HepG2 (cell line): ENCODE data around the gene IQCN. TPM values are rescaled to one million over a fixed set of nuclear protein-coding genes. Genes with fewer than 3 reads are reported as not detected.

Experiments used
- CBX5 ChIP-seq: sonication (generic); formaldehyde crosslinking; IDR thresholded peaks from 2 replicates; pipeline ENCODE4 v1.4.0; 2020; ENCODE audit warnings: missing genetic modification reagents, borderline replicate concordance
- CREB1 ChIP-seq, 2 experiments: fragments of 450-650 bp in 1 of 2; IDR thresholded peaks; 2 replicates each; pipeline ENCODE4 v1.6.1; 2016 to 2017; ENCODE audit warnings: control low read depth in 1 of 2, mild to moderate bottlenecking in 1 of 2, missing compliant biosample characterization in 1 of 2, missing genetic modification characterization in 1 of 2
- DMAP1 ChIP-seq: IDR thresholded peaks from 2 replicates; pipeline ENCODE4 v1.6.1; 2016
- DNMT3B ChIP-seq: conservative IDR thresholded peaks from 2 replicates; pipeline ENCODE4 v1.6.1; 2016; ENCODE audit warnings: missing biosample characterization, control low read depth
- FLYWCH1 ChIP-seq: sonication (generic); formaldehyde crosslinking; IDR thresholded peaks from 2 replicates; pipeline ENCODE4 v1.8.1; 2023; ENCODE audit warnings: mild to moderate bottlenecking, missing genetic modification reagents
- HES4 ChIP-seq: sonication (generic); formaldehyde crosslinking; IDR thresholded peaks from 2 replicates; pipeline ENCODE4 v1.9.0; 2021; ENCODE audit warnings: mild to moderate bottlenecking, missing genetic modification reagents, borderline replicate concordance
- MAFF ChIP-seq: IDR thresholded peaks from 2 replicates; pipeline ENCODE4 v1.6.1; 2011; ENCODE audit warnings: low read depth, low read length, improper control_type of control experiment
- NONO ChIP-seq, 2 experiments: fragments of 450-650 bp in 1 of 2; sonication (generic) in 1 of 2; formaldehyde crosslinking in 1 of 2; IDR thresholded peaks in 1 of 2; conservative IDR thresholded peaks in 1 of 2; 2 replicates each; pipeline versions ENCODE4 v1.6.1 to v1.8.0; 2017 to 2022; ENCODE audit warnings: mild to moderate bottlenecking in 1 of 2, missing genetic modification reagents in 1 of 2, moderate library complexity in 1 of 2
- REXO4 ChIP-seq: sonication (generic); formaldehyde crosslinking; IDR thresholded peaks from 2 replicates; pipeline ENCODE4 v1.8.0; 2022; ENCODE audit warnings: missing genetic modification reagents, mild to moderate bottlenecking, borderline replicate concordance
- SALL1 ChIP-seq: sonication (generic); formaldehyde crosslinking; IDR thresholded peaks from 2 replicates; pipeline ENCODE4 v1.8.0; 2022; ENCODE audit warnings: mild to moderate bottlenecking, missing genetic modification reagents
- SRY ChIP-seq: sonication (generic); formaldehyde crosslinking; IDR thresholded peaks from 2 replicates; pipeline ENCODE4 v1.8.0; 2022; ENCODE audit warnings: mild to moderate bottlenecking, missing genetic modification reagents
- ZFP91 ChIP-seq: sonication (generic); formaldehyde crosslinking; IDR thresholded peaks from 2 replicates; pipeline ENCODE4 v1.9.0; 2022; ENCODE audit warnings: missing genetic modification reagents, mild to moderate bottlenecking, borderline replicate concordance
- ZFY ChIP-seq: sonication (generic); formaldehyde crosslinking; IDR thresholded peaks from 2 replicates; pipeline ENCODE4 v1.4.0; 2020; ENCODE audit warnings: missing genetic modification reagents
- ZNF160 ChIP-seq: sonication (generic); formaldehyde crosslinking; IDR thresholded peaks from 2 replicates; pipeline ENCODE4 v1.8.0; 2022; ENCODE audit warnings: mild to moderate bottlenecking, inconsistent platforms, missing genetic modification reagents
- ZNF232 ChIP-seq: sonication (generic); formaldehyde crosslinking; IDR thresholded peaks from 2 replicates; pipeline ENCODE4 v1.4.0; 2020; ENCODE audit warnings: missing genetic modification reagents, borderline replicate concordance
- ZNF556 ChIP-seq: sonication (generic); formaldehyde crosslinking; IDR thresholded peaks from 2 replicates; pipeline ENCODE4 v1.4.0; 2020; ENCODE audit warnings: mild to moderate bottlenecking, missing genetic modification reagents, borderline replicate concordance
- ZNF569 ChIP-seq: sonication (generic); formaldehyde crosslinking; IDR thresholded peaks from 2 replicates; pipeline ENCODE4 v1.5.0; 2020; ENCODE audit warnings: mild to moderate bottlenecking, missing genetic modification reagents, moderate library complexity, borderline replicate concordance
- ZNF639 ChIP-seq: conservative IDR thresholded peaks from 2 replicates; pipeline ENCODE4 v1.6.1; 2018; ENCODE audit warnings: missing genetic modification reagents
- ZNF691 ChIP-seq: sonication (generic); formaldehyde crosslinking; IDR thresholded peaks from 2 replicates; pipeline ENCODE4 v1.4.0; 2020; ENCODE audit warnings: missing genetic modification reagents, low read depth, mild to moderate bottlenecking, borderline replicate concordance
- ZNF841 ChIP-seq: sonication (generic); formaldehyde crosslinking; IDR thresholded peaks from 2 replicates; pipeline ENCODE4 v1.8.1; 2023; ENCODE audit warnings: missing genetic modification reagents, borderline replicate concordance
- polyA plus RNA-seq, 8 experiments: library from polyadenylated mRNA; depleted of rRNA in 3 of 8; stranded (reverse) in 7 of 8; unstranded in 1 of 8; fragments of >200 nt; fragmentation: Illumina TruSeq in 4 of 8; extraction: Trizol in 4 of 8; gene quantifications; 2 replicates each; pipeline versions ENCODE4 v1.2.1 to v1.2.3, GENCODE V29; 2011 to 2016; ENCODE audit warnings: low read depth in 4 of 8, missing spikeins in 1 of 8, mixed read lengths in 1 of 8; ENCODE audit not compliant: insufficient read depth in 1 of 8
- total RNA-seq, 5 experiments: library from RNA; depleted of rRNA; stranded (reverse); fragments of >200 nt; fragmentation: Illumina TruSeq; extraction: Trizol; gene quantifications; 2 replicates each; pipeline ENCODE4 v1.2.3, GENCODE V29; 2016; ENCODE audit warnings: low read depth in 1 of 5

Gene IQCN
- total and polyA plus RNA-seq, 2 of the 13 experiments (the other 11 are each of a cell fraction or from before 2014, with no cell fraction given): 0.04 to 0.18 TPM

GRCh38 chr19:18280247-18281081 lies 6.2 kb upstream of the IQCN start (continued):
- TF ChIP-seq ZNF841 (CRISPR knock-in tag): no peak
- TF ChIP-seq CREB1 (IDR thresholded peaks at IDR 0.05): no peak
- no peak for TF ChIP-seq CREB1 (CRISPR knock-in tag; IDR thresholded peaks at IDR 0.05)
- TF ChIP-seq NONO (IDR thresholded peaks at IDR 0.05): no peak
- TF ChIP-seq NONO (CRISPR knock-in tag; conservative IDR thresholded peaks at IDR 0.05): 0 out of 2 replicates have a peak, but pooled peaks have one; percentile 64
- TF ChIP-seq MAFF: no peak
- 0 out of 2 replicates have a peak, but pooled peaks have one; percentile 35 for TF ChIP-seq ZNF556
- TF ChIP-seq ZFP91: peak; percentile 22; the same call in 1 of the 2 replicates
- no peak for TF ChIP-seq HES4 (CRISPR knock-in tag)
- TF ChIP-seq ZNF160 (CRISPR knock-in tag): no peak
- TF ChIP-seq SALL1 (CRISPR knock-in tag): peak; percentile 75
- peak; percentile 66; the same call in 1 of the 2 replicates for TF ChIP-seq DMAP1 (CRISPR knock-in tag)
- TF ChIP-seq ZNF232 (CRISPR knock-in tag): peak; percentile 76
- TF ChIP-seq SRY (CRISPR knock-in tag): no peak
- no peak for TF ChIP-seq DNMT3B (CRISPR knock-in tag)
- TF ChIP-seq CBX5 (CRISPR knock-in tag): 0 out of 2 replicates have a peak, but pooled peaks have one; percentile 36
- no peak for TF ChIP-seq FLYWCH1 (CRISPR knock-in tag)
- TF ChIP-seq ZNF691 (CRISPR knock-in tag): peak; percentile 39; the same call in 1 of the 2 replicates
- TF ChIP-seq ZFY (CRISPR knock-in tag): peak; percentile 50
- TF ChIP-seq REXO4 (CRISPR knock-in tag): 0 out of 2 replicates have a peak, but pooled peaks have one; percentile 38
- 0 out of 2 replicates have a peak, but pooled peaks have one; percentile 32 for TF ChIP-seq ZNF639 (CRISPR knock-in tag)
- no peak for TF ChIP-seq ZNF569
